HL-60 (cell line): ENCODE data around the gene RERE.

Experiments used
- CTCF ChIP-seq: IDR thresholded peaks from one replicate; pipeline ENCODE4 v1.5.1; 2011; ENCODE audit warnings: low read length, control low read depth, inconsistent platforms; ENCODE audit not compliant: insufficient read depth
- POLR2AphosphoS5 ChIP-seq: IDR thresholded peaks from 2 replicates; pipeline ENCODE4 v1.6.1; 2012; ENCODE audit warnings: low read depth
- REST ChIP-seq: IDR thresholded peaks from 2 replicates; pipeline ENCODE4 v1.6.1; 2012; ENCODE audit warnings: low read depth; ENCODE audit not compliant: insufficient replicate concordance

GRCh38 chr1:8702850-8703810, 114.3 kb downstream of the RERE start:
- no peak for TF ChIP-seq REST
- no peak for TF ChIP-seq CTCF
- 0 out of 2 replicates have a peak, but pooled peaks have one; percentile 39 for TF ChIP-seq POLR2AphosphoS5
